Thoracic aorta (tissue), 2 donors: ENCODE data around the gene SH2D1B. TPM values are rescaled to one million over a fixed set of nuclear protein-coding genes. Genes with fewer than 3 reads are reported as not detected.

Experiments used
- ATAC-seq: fragments of 150-250 bp; one replicate; pipeline ENCODE4 v1.8.0; 2017; ENCODE audit warnings: low read depth; ENCODE audit not compliant: insufficient number of reproducible peaks, low FRiP score
- DNase-seq: peaks from one replicate; pipeline ENCODE4 v3.0.0-alpha.2; 2020; ENCODE audit warnings: low spot score
- H3K27ac ChIP-seq, 2 donors: fragments of 200-600 bp; sonication (generic); 1 replicate in 1 of 2; 2 replicates in 1 of 2; pipeline ENCODE4 v1.5.1; 2016; ENCODE audit warnings: mild to moderate bottlenecking in 2 of 2, moderate library complexity in 2 of 2
- H3K27me3 ChIP-seq: fragments of 200-600 bp; sonication (generic); replicated peaks from 2 replicates; pipeline ENCODE4 v1.6.0; 2016; ENCODE audit warnings: mild to moderate bottlenecking; ENCODE audit not compliant: insufficient read depth
- H3K36me3 ChIP-seq: fragments of 200-600 bp; sonication (generic); one replicate; pipeline ENCODE4 v1.5.1; 2016
- H3K4me1 ChIP-seq, 2 donors: fragments of 200-600 bp; sonication (generic); 1 replicate in 1 of 2; 2 replicates in 1 of 2; pipeline versions ENCODE4 v1.5.1 to v1.6.0; 2016; ENCODE audit warnings: low read depth in 2 of 2, mild to moderate bottlenecking in 1 of 2; ENCODE audit not compliant: control insufficient read depth in 1 of 2
- H3K4me3 ChIP-seq: fragments of 200-600 bp; sonication (generic); 2 replicates; pipeline ENCODE4 v1.5.1; 2016; ENCODE audit warnings: mild to moderate bottlenecking
- H3K9me3 ChIP-seq: fragments of 200-600 bp; sonication (generic); 2 replicates; pipeline ENCODE4 v1.5.1; 2016
- total RNA-seq, 2 donors: library from RNA; depleted of rRNA; stranded (reverse); fragments of >200 nt; gene quantifications; one replicate each; pipeline versions ENCODE4 v1.1.0 to v1.2.3, GENCODE V29; 2016
- TF ChIP-seq, protein P1 (sequence below): fragments of 200-600 bp; sonication (generic); IDR thresholded peaks from one replicate; pipeline ENCODE4 v1.5.1; 2019; ENCODE audit warnings: antibody characterized with exemption

SH2D1B gene
- total RNA-seq, 2 donors from 2014 or later: 0.68 TPM; not detected in 1

- Histone ChIP-seq H3K4me3 (no peak within 1 kb of the TSS), H3K9me3 (no peaks in the 10 kb centered on the region), H3K4me1 (no peaks in the 10 kb centered on the region), H3K36me3 (no peaks in the 10 kb centered on the region), H3K27ac (no peak within 1 kb of the TSS), H3K27me3 (no peaks in the 10 kb centered on the region)
- DNase-seq (no peak), ATAC-seq (no peak)
- TF ChIP-seq, protein P1, sequence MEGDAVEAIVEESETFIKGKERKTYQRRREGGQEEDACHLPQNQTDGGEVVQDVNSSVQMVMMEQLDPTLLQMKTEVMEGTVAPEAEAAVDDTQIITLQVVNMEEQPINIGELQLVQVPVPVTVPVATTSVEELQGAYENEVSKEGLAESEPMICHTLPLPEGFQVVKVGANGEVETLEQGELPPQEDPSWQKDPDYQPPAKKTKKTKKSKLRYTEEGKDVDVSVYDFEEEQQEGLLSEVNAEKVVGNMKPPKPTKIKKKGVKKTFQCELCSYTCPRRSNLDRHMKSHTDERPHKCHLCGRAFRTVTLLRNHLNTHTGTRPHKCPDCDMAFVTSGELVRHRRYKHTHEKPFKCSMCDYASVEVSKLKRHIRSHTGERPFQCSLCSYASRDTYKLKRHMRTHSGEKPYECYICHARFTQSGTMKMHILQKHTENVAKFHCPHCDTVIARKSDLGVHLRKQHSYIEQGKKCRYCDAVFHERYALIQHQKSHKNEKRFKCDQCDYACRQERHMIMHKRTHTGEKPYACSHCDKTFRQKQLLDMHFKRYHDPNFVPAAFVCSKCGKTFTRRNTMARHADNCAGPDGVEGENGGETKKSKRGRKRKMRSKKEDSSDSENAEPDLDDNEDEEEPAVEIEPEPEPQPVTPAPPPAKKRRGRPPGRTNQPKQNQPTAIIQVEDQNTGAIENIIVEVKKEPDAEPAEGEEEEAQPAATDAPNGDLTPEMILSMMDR: no peak
Observed at GRCh38 chr1:162376691-162377090, 35.2 kb downstream of the SH2D1B start, which contains the start of gene SPATA46. Gene SPATA46 (minus strand): TSS chr1:162376854. CDS start chr1:162376790, 64 bp downstream.

GRCh38 chr1:162375463-162375862 lies 36.5 kb downstream of the SH2D1B start:
- DNase-seq (no peak), ATAC-seq (no peak)
- H3K4me3 ChIP-seq: no peak overlapping the region

DNA sequence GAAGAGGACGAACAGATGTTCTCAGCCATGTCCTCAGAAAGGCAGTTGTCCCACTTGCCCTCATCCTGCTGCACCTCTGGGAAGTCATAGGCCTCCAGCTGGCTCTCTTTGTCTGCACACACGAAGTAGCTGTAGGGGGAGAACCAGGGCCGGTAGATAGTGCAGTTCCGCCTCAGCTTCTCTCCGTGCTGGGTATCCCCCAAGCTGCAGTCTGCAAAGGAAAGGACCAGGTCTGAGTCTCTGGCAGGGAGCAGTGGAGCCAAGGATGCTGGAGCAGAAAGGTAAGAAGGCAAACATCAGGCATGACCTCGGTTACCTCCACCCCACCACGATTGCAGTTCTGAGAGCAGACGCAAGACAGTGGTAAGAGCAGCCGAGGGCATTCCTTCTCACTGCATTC lies 37.5 kb downstream of the SH2D1B start:
- Histone ChIP-seq H3K36me3 (no peaks in the 10 kb centered on the region), H3K9me3 (no peaks in the 10 kb centered on the region), H3K4me3 (no peak overlapping the region), H3K27ac (no peak overlapping the region), H3K4me1 (no peaks in the 10 kb centered on the region), H3K27me3 (no peaks in the 10 kb centered on the region)
- DNase-seq (no peak), ATAC-seq (no peak)
- TF ChIP-seq, protein P1: no peak

More at GRCh38 chr1:162375463-162375862, 36.5 kb downstream of the SH2D1B start:
- Histone ChIP-seq H3K27me3 (no peaks in the 10 kb centered on the region), H3K36me3 (no peaks in the 10 kb centered on the region), H3K4me1 (no peaks in the 10 kb centered on the region), H3K9me3 (no peaks in the 10 kb centered on the region), H3K27ac (no peak overlapping the region)
- TF ChIP-seq, protein P1: no peak

GRCh38 chr1:162373541-162374260 lies 38.2 kb downstream of the SH2D1B start:
- DNase-seq (no peak), ATAC-seq (no peak)
- no peaks in the 10 kb centered on the region for H3K27me3 ChIP-seq
- no peak overlapping the region for H3K27ac ChIP-seq
- no peak overlapping the region for H3K4me3 ChIP-seq
- TF ChIP-seq, protein P1: no peak
- H3K4me1 ChIP-seq: no peaks in the 10 kb centered on the region
- no peaks in the 10 kb centered on the region for H3K36me3 ChIP-seq
- H3K9me3 ChIP-seq: no peaks in the 10 kb centered on the region

DNA sequence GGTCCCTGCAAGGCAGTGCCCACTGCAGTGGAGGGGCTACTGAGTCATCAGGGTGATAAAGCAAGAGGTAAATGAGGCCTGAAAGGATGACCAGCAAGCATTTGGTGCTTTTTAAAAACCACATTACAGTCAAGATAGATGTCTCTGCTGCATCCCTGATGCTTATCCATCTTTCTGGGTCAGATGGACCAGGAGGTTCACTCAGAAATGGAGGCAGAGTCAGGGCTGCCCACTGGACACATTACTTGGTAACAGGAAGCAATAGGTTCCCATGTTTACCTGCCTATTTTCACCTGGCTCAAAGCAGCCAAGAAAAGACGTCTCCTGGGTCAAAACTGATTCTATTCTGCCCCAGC lies 38.9 kb downstream of the SH2D1B start:
- Histone ChIP-seq H3K9me3 (no peaks in the 10 kb centered on the region), H3K27me3 (no peaks in the 10 kb centered on the region), H3K4me3 (no peak overlapping the region), H3K4me1 (no peaks in the 10 kb centered on the region), H3K36me3 (no peaks in the 10 kb centered on the region), H3K27ac (no peak overlapping the region)
- ATAC-seq (no peak), DNase-seq (no peak)
- TF ChIP-seq, protein P1: no peak
